GM10266 (cell line): ENCODE data around the gene RPL10.

Experiments used
- DNase-seq: peaks from one replicate; pipeline ENCODE4 v3.0.0; 2012; ENCODE audit errors: extremely low spot score
- CTCF ChIP-seq: IDR thresholded peaks from 2 replicates; pipeline ENCODE4 v1.5.1; 2012; ENCODE audit warnings: mild to moderate bottlenecking, low read depth; ENCODE audit not compliant: control insufficient read depth, insufficient read depth; ENCODE audit errors: missing control alignments

RPL10 gene

GRCh38 chrX:154363706-154364439, 34.3 kb upstream of the RPL10 start:
- no peak for DNase-seq
- TF ChIP-seq CTCF, result no peak

- TF ChIP-seq CTCF, result no peak
- no peak for DNase-seq
Measured at GRCh38 chrX:154365052-154365600, 33.1 kb upstream of the RPL10 start.

GRCh38 chrX:154365997-154366665, 32.0 kb upstream of the RPL10 start:
- TF ChIP-seq CTCF, result no peak
- no peak for DNase-seq

GRCh38 chrX:154366666-154367055, 31.5 kb upstream of the RPL10 start:
- no peak for DNase-seq
- TF ChIP-seq CTCF, result no peak

GRCh38 chrX:154367474-154368308, 30.5 kb upstream of the RPL10 start:
- DNase-seq, result no peak
- TF ChIP-seq CTCF, result no peak

- DNase-seq, result peak; percentile 71
- TF ChIP-seq CTCF, result no peak
Measured at GRCh38 chrX:154368630-154369448, 29.3 kb upstream of the RPL10 start.
